ENCODE measurements around the gene CAMK4.

DNA sequence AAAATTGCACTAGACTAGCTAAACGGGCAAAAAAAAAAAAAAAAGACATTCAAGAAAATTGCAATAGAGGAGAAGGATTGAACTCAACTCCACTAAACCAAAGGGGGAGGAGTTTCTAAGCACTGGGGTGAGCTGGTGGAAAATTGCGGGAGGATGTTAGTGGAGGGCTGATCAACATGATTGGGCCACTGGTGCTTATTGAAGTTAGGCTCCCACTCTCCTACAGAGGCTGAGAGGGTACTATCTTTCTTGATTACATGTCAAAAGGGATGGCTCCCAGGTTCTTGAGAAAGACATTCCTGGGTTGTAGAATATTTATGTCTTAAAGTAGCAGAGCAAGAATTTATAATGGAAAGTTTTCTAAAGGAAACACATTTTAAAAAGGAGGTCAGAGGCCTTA is 38.0 kb downstream of the CAMK4 start:
- TF ChIP-seq POLR2A (IDR thresholded peaks at IDR 0.05) (no peak), EP300 (IDR thresholded peaks at IDR 0.05; ENCODE audit: low read depth) (no peak)
- TF ChIP-seq, protein P1, sequence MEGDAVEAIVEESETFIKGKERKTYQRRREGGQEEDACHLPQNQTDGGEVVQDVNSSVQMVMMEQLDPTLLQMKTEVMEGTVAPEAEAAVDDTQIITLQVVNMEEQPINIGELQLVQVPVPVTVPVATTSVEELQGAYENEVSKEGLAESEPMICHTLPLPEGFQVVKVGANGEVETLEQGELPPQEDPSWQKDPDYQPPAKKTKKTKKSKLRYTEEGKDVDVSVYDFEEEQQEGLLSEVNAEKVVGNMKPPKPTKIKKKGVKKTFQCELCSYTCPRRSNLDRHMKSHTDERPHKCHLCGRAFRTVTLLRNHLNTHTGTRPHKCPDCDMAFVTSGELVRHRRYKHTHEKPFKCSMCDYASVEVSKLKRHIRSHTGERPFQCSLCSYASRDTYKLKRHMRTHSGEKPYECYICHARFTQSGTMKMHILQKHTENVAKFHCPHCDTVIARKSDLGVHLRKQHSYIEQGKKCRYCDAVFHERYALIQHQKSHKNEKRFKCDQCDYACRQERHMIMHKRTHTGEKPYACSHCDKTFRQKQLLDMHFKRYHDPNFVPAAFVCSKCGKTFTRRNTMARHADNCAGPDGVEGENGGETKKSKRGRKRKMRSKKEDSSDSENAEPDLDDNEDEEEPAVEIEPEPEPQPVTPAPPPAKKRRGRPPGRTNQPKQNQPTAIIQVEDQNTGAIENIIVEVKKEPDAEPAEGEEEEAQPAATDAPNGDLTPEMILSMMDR (IDR thresholded peaks at IDR 0.05) = no peak

Measured in transverse colon (tissue), 3 donors.